GM13977 (cell line): ENCODE measurements around the gene G0S2.

Experiments used
- DNase-seq: peaks from one replicate; pipeline ENCODE4 v3.0.0; 2012; ENCODE audit warnings: low spot score
- CTCF ChIP-seq: IDR thresholded peaks from 2 replicates; pipeline ENCODE4 v1.5.1; 2012; ENCODE audit warnings: mild to moderate bottlenecking, control low read depth; ENCODE audit not compliant: insufficient read depth; ENCODE audit errors: extremely low read depth, missing control alignments
- in situ Hi-C: fragments of 300-500 bp; cut with MboI; formaldehyde crosslinking; loops from one replicate; pipeline ENCODE4 v1.12.0; 2022; ENCODE audit warnings: low sequenced_read_pairs, low pct_unique_long_range_greater_than_20kb, mixed read lengths, inconsistent platforms; ENCODE audit not compliant: unreplicated experiment

Gene G0S2

GRCh38 chr1:209678981-209679539 lies 3.8 kb downstream of the G0S2 start:
- in situ Hi-C loops: no loop called here
- no peak for DNase-seq
- no peak for TF ChIP-seq CTCF

- in situ Hi-C loops: no loop called here
- DNase-seq: no peak
- no peak for TF ChIP-seq CTCF
Observed at GRCh38 chr1:209685821-209686220, 10.6 kb downstream of the G0S2 start.

GRCh38 chr1:209686322-209686721 lies 11.1 kb downstream of the G0S2 start:
- TF ChIP-seq CTCF: no peak
- in situ Hi-C loops: no loop called here
- DNase-seq: no peak

GRCh38 chr1:209688746-209689234 lies 13.6 kb downstream of the G0S2 start:
- no peak for DNase-seq
- in situ Hi-C loops: no loop called here

GRCh38 chr1:209689477-209689876 lies 14.3 kb downstream of the G0S2 start:
- in situ Hi-C loops: no loop called here
- no peak for DNase-seq
- TF ChIP-seq CTCF: no peak

More at GRCh38 chr1:209688746-209689234, 13.6 kb downstream of the G0S2 start:
- no peak for TF ChIP-seq CTCF

- no peak for TF ChIP-seq CTCF
- in situ Hi-C loops: loop anchor here (10.0 kb wide), 1 partner anchor 116 kb away; no protein-coding TSS in a partner anchor
- DNase-seq: no peak
Observed at GRCh38 chr1:209691237-209691636, 16.0 kb downstream of the G0S2 start.
